ENCODE measurements around the gene FAM3A. TPM values are rescaled to one million over a fixed set of nuclear protein-coding genes. Genes with fewer than 3 reads are reported as not detected.
"Not testable (repeated sequence)": the region's sequence is repeated elsewhere in the genome, so short reads cannot be mapped to it uniquely, and the experiment has no call there.

Gene FAM3A
- total RNA-seq (2014; rRNA removed) (69.2 and 88.0 TPM in 2 replicates), Bru-seq, nascent RNA (percentile 63 among the genes with signal in this experiment), BruChase-seq, experiment 1, labeled RNA remaining after a 6-hour chase (percentile 73 among the genes with signal in this experiment), BruChase-seq, experiment 2, labeled RNA remaining after a 2-hour chase (percentile 72 among the genes with signal in this experiment)
- long read RNA-seq, transcript FAM3A-202 (10 exons, 1,712 nt) = minor isoform, 29 of 166 reads
- long read RNA-seq, transcript FAM3A-222 (10 exons, 1,901 nt) = minor isoform, 13 of 166 reads
- long read RNA-seq, transcript FAM3A-208 (8 exons, 1,763 nt) = minor isoform, 9 of 166 reads
- long read RNA-seq, transcript FAM3A-215 (9 exons, 1,800 nt) = major isoform, 44 of 166 reads
- long read RNA-seq, partial matches to known transcripts = 16 of 166 reads
- long read RNA-seq, other reads (novel, unspliced or antisense) = 42 of 166 reads

GRCh38 chrX:154515966-154516655 lies at the start of gene FAM3A:
Gene FAM3A (minus strand): TSS chrX:154516232. CDS start chrX:154515772, 460 bp downstream.
- H4K20me1 ChIP-seq (ENCODE audit: low read length) = no peaks in the 10 kb centered on the region
- peaks cover 12% of the 10 kb centered on the region for H3K79me2 ChIP-seq (ENCODE audit: low read length)
- H3K27ac ChIP-seq (ENCODE audit: low read length) = peak within 1 kb of the TSS; percentile 55
- intact Hi-C loops (cut with micrococcal nuclease) = no loop called here
- peak within 1 kb of the TSS; percentile 95 for H2AFZ ChIP-seq (ENCODE audit: low read length)
- H3K9ac ChIP-seq (ENCODE audit: low read length) = peak within 1 kb of the TSS; percentile 95
- H3F3A ChIP-seq (ENCODE audit: low read length, unreplicated experiment) = no peaks in the 10 kb centered on the region
- no peaks in the 10 kb centered on the region for H3K9me2 ChIP-seq (replicated peaks; ENCODE audit: low read length)
- no TSS peak for BruUV-seq (replicated peaks)
- no peaks in the 10 kb centered on the region for H3K36me3 ChIP-seq (ENCODE audit: low read depth, low read length)
- POLR2A ChIA-PET (ENCODE audit: unreplicated experiment) = no interaction called here
- no peaks in the 10 kb centered on the region for H3K27me3 ChIP-seq (ENCODE audit: low read length)
- H3K9me3 ChIP-seq (ENCODE audit: low read length) = no peaks in the 10 kb centered on the region
- ATAC-seq (peak; percentile 97), DNase-seq (peak; percentile 88)
- peak within 1 kb of the TSS; percentile 99 for H3K4me2 ChIP-seq (ENCODE audit: low read length)
- peaks cover 8% of the 10 kb centered on the region for H3K4me1 ChIP-seq (ENCODE audit: insufficient read depth, low read length)
- CTCF ChIA-PET = no interaction called here
- TF ChIP-seq EZH2 (IDR thresholded peaks at IDR 0.05; ENCODE audit: low read length, unreplicated experiment) (no peak), CTCF (conservative IDR thresholded peaks at IDR 0.05; ENCODE audit: low read depth, low read length) (no peak), EZH2phosphoT487 (IDR thresholded peaks at IDR 0.05; ENCODE audit: borderline replicate concordance, low read length) (no peak)
- peak within 1 kb of the TSS; percentile 92 for H3K4me3 ChIP-seq (ENCODE audit: low read length)

GRCh38 chrX:154562295-154562694 lies 46.3 kb upstream of the FAM3A start:
- H3K79me2 ChIP-seq (ENCODE audit: low read length); intact Hi-C loops (cut with micrococcal nuclease); H3K4me2 ChIP-seq (ENCODE audit: low read length); H3K9me2 ChIP-seq (replicated peaks; ENCODE audit: low read length); H3K27me3 ChIP-seq (ENCODE audit: low read length); H3K4me3 ChIP-seq (ENCODE audit: low read length); H3K9me3 ChIP-seq (ENCODE audit: low read length); H3K27ac ChIP-seq (ENCODE audit: low read length); CTCF ChIA-PET; H4K20me1 ChIP-seq (ENCODE audit: low read length); H3K9ac ChIP-seq (ENCODE audit: low read length); H3K36me3 ChIP-seq (ENCODE audit: low read depth, low read length); H3F3A ChIP-seq (ENCODE audit: low read length, unreplicated experiment); ATAC-seq; DNase-seq; BruUV-seq (replicated peaks); H3K4me1 ChIP-seq (ENCODE audit: insufficient read depth, low read length); H2AFZ ChIP-seq (ENCODE audit: low read length); POLR2A ChIA-PET (ENCODE audit: unreplicated experiment): not testable (repeated sequence)

GRCh38 chrX:154560326-154560725 lies 44.3 kb upstream of the FAM3A start:
- POLR2A ChIA-PET (ENCODE audit: unreplicated experiment); BruUV-seq (replicated peaks): not testable (repeated sequence)

GRCh38 chrX:154558896-154559295 lies 42.9 kb upstream of the FAM3A start:
- H3F3A ChIP-seq (ENCODE audit: low read length, unreplicated experiment); H3K27me3 ChIP-seq (ENCODE audit: low read length); DNase-seq; H3K4me1 ChIP-seq (ENCODE audit: insufficient read depth, low read length); H3K79me2 ChIP-seq (ENCODE audit: low read length); H3K9ac ChIP-seq (ENCODE audit: low read length); H2AFZ ChIP-seq (ENCODE audit: low read length); H4K20me1 ChIP-seq (ENCODE audit: low read length); ATAC-seq; H3K4me2 ChIP-seq (ENCODE audit: low read length); CTCF ChIA-PET; H3K27ac ChIP-seq (ENCODE audit: low read length); intact Hi-C loops (cut with micrococcal nuclease); BruUV-seq (replicated peaks); H3K9me2 ChIP-seq (replicated peaks; ENCODE audit: low read length); H3K9me3 ChIP-seq (ENCODE audit: low read length); H3K4me3 ChIP-seq (ENCODE audit: low read length); POLR2A ChIA-PET (ENCODE audit: unreplicated experiment); H3K36me3 ChIP-seq (ENCODE audit: low read depth, low read length): not testable (repeated sequence)

More at GRCh38 chrX:154560326-154560725, 44.3 kb upstream of the FAM3A start:
- H3K4me1 ChIP-seq (ENCODE audit: insufficient read depth, low read length); H3K9me3 ChIP-seq (ENCODE audit: low read length); H3K79me2 ChIP-seq (ENCODE audit: low read length); H3K4me2 ChIP-seq (ENCODE audit: low read length); CTCF ChIA-PET; H3K27me3 ChIP-seq (ENCODE audit: low read length); H3K9ac ChIP-seq (ENCODE audit: low read length); intact Hi-C loops (cut with micrococcal nuclease); ATAC-seq; H4K20me1 ChIP-seq (ENCODE audit: low read length); H3K9me2 ChIP-seq (replicated peaks; ENCODE audit: low read length); H2AFZ ChIP-seq (ENCODE audit: low read length); H3F3A ChIP-seq (ENCODE audit: low read length, unreplicated experiment); H3K27ac ChIP-seq (ENCODE audit: low read length); H3K36me3 ChIP-seq (ENCODE audit: low read depth, low read length); DNase-seq; H3K4me3 ChIP-seq (ENCODE audit: low read length): not testable (repeated sequence)

GRCh38 chrX:154558060-154558690 lies 42.1 kb upstream of the FAM3A start:
- H3K27me3 ChIP-seq (ENCODE audit: low read length); H3K9me2 ChIP-seq (replicated peaks; ENCODE audit: low read length); H3F3A ChIP-seq (ENCODE audit: low read length, unreplicated experiment); H2AFZ ChIP-seq (ENCODE audit: low read length); H4K20me1 ChIP-seq (ENCODE audit: low read length); H3K9ac ChIP-seq (ENCODE audit: low read length); BruUV-seq (replicated peaks); H3K27ac ChIP-seq (ENCODE audit: low read length); intact Hi-C loops (cut with micrococcal nuclease); H3K4me1 ChIP-seq (ENCODE audit: insufficient read depth, low read length); POLR2A ChIA-PET (ENCODE audit: unreplicated experiment); H3K9me3 ChIP-seq (ENCODE audit: low read length); H3K36me3 ChIP-seq (ENCODE audit: low read depth, low read length); H3K4me2 ChIP-seq (ENCODE audit: low read length); H3K4me3 ChIP-seq (ENCODE audit: low read length); CTCF ChIA-PET; ATAC-seq; DNase-seq: not testable (repeated sequence)
- peaks cover 10% of the 10 kb centered on the region for H3K79me2 ChIP-seq (ENCODE audit: low read length)
